ENCODE data around the gene CAMK2B. TPM values are rescaled to one million over a fixed set of nuclear protein-coding genes. Genes with fewer than 3 reads are reported as not detected.

CAMK2B gene
- total and polyA plus RNA-seq, 12 donors: 30.8 to 152 (median 113) TPM

GRCh38 chr7:44189286-44189992, 136.0 kb downstream of the CAMK2B start, which contains the start of gene GCK:
Gene GCK (minus strand): TSS chr7:44189439. CDS start chr7:44188953, 486 bp downstream.
- intact Hi-C loops (cut with DNase I): no loop called here
- H3K4me3 ChIP-seq: no peak within 1 kb of the TSS
- WGBS, 2 donors: 82 to 86% methylated on average over 11 of the region's 11 CpGs

GRCh38 chr7:44188480-44189225, 136.7 kb downstream of the CAMK2B start:
- 82 to 89% methylated on average over 16 of the region's 16 CpGs for WGBS, 2 donors
- H3K27ac ChIP-seq: no peak overlapping the region
- no peaks in the 10 kb centered on the region for H3K36me3 ChIP-seq
- intact Hi-C loops (cut with DNase I): no loop called here
- TF ChIP-seq CTCF (IDR thresholded peaks at IDR 0.05): no peak
- H3K9me3 ChIP-seq: no peaks in the 10 kb centered on the region
- H3K4me1 ChIP-seq: no peaks in the 10 kb centered on the region
- H3K27me3 ChIP-seq: peaks cover 0 to 25% (median 12%) of the 10 kb centered on the region in 7 donors
- DNase-seq (no peak), ATAC-seq (no peak)
- H3K4me3 ChIP-seq: no peak overlapping the region

More at GRCh38 chr7:44189286-44189992, 136.0 kb downstream of the CAMK2B start, which contains the start of gene GCK:
- H3K27me3 ChIP-seq: peaks cover 0 to 25% (median 16%) of the 10 kb centered on the region in 7 donors
- no peaks in the 10 kb centered on the region for H3K9me3 ChIP-seq
- no peaks in the 10 kb centered on the region for H3K4me1 ChIP-seq
- ATAC-seq (no peak), DNase-seq (no peak)
- H3K36me3 ChIP-seq: no peaks in the 10 kb centered on the region
- TF ChIP-seq CTCF (IDR thresholded peaks at IDR 0.05): no peak
- no peak within 1 kb of the TSS for H3K27ac ChIP-seq

- no peak for TF ChIP-seq CTCF (IDR thresholded peaks at IDR 0.05)
- intact Hi-C loops (cut with DNase I): no loop called here
- Histone ChIP-seq H3K27ac (no peak overlapping the region), H3K4me3 (no peak overlapping the region), H3K27me3 (peaks cover 0 to 18% (median 10%) of the 10 kb centered on the region in 7 donors), H3K9me3 (peaks cover 0 to 6% (median 2%) of the 10 kb centered on the region in 11 donors), H3K36me3 (no peaks in the 10 kb centered on the region), H3K4me1 (no peaks in the 10 kb centered on the region)
- ATAC-seq: no peak
- DNase-seq: no peak
- WGBS, 2 donors: 72 to 78% methylated on average over 9 of the region's 9 CpGs
These were observed 137.6 kb downstream of the CAMK2B start for GRCh38 chr7:44187636-44188416.

GRCh38 chr7:44186736-44187135, 138.7 kb downstream of the CAMK2B start:
- Histone ChIP-seq H3K27ac (no peak overlapping the region), H3K36me3 (no peaks in the 10 kb centered on the region), H3K27me3 (peaks cover 0 to 10% (median under 1%) of the 10 kb centered on the region in 7 donors), H3K4me1 (no peaks in the 10 kb centered on the region), H3K4me3 (no peak overlapping the region), H3K9me3 (peaks cover 0 to 14% (median 8%) of the 10 kb centered on the region in 11 donors)
- no peak for TF ChIP-seq CTCF (IDR thresholded peaks at IDR 0.05)
- DNase-seq (no peak), ATAC-seq (no peak)
- intact Hi-C loops (cut with DNase I): no loop called here
- 74 to 82% methylated on average over 5 of the region's 5 CpGs for WGBS, 2 donors

Measured in heart right ventricle (tissue), 16 donors.